H1 (cell line): ENCODE data around the gene CTNNA3. TPM values are rescaled to one million over a fixed set of nuclear protein-coding genes. Genes with fewer than 3 reads are reported as not detected.

Experiments
- CTCF ChIA-PET: fragments of 300-600 bp; sonication (Branson Sonifier 250); formaldehyde crosslinking; loops from one replicate; lab custom pipeline; 2021; ENCODE audit not compliant: partially characterized antibody; lab: Charles Lee
- POLR2A ChIA-PET: fragments of 300-600 bp; sonication (Branson Sonifier 250); formaldehyde crosslinking; loops from one replicate; lab custom pipeline; 2021; ENCODE audit warnings: inconsistent platforms; ENCODE audit not compliant: partially characterized antibody; lab: Charles Lee
- DNase-seq, 2 experiments: peaks; one replicate each; pipeline versions ENCODE4 v3.0.0 to v3.0.0-alpha.2; 2010 to 2022; ENCODE audit warnings: low spot score in 2 of 2, low read depth in 1 of 2, mixed read lengths in 1 of 2
- FAIRE-seq: peaks from 2 replicates; lab custom pipeline; 2011; peaks lifted over from hg19 to GRCh38; lab: Jason Lieb, UNC
- H2AFZ ChIP-seq: 2 replicates; pipeline ENCODE4 v1.8.1; 2012; ENCODE audit warnings: low read length, inconsistent platforms
- H2AK5ac ChIP-seq: 2 replicates; pipeline ENCODE4 v1.6.1; 2013; ENCODE audit warnings: low read depth, low read length
- H2BK120ac ChIP-seq: replicated peaks from 2 replicates; pipeline ENCODE3; 2013; ENCODE audit warnings: low read depth, low read length, inconsistent platforms
- H2BK12ac ChIP-seq: 2 replicates; pipeline ENCODE4 v1.6.1; 2013; ENCODE audit warnings: low read depth, low read length
- H2BK15ac ChIP-seq: 2 replicates; pipeline ENCODE4 v1.6.1; 2013; ENCODE audit warnings: low read length
- H2BK20ac ChIP-seq: 2 replicates; pipeline ENCODE4 v1.6.1; 2013; ENCODE audit warnings: low read length
- H2BK5ac ChIP-seq: 2 replicates; pipeline ENCODE4 v1.6.1; 2013; ENCODE audit warnings: low read depth, low read length
- H3K14ac ChIP-seq: 2 replicates; pipeline ENCODE4 v1.6.1; 2013; ENCODE audit warnings: inconsistent platforms; ENCODE audit not compliant: insufficient read length
- H3K18ac ChIP-seq: 2 replicates; pipeline ENCODE4 v1.6.1; 2013; ENCODE audit warnings: low read length; ENCODE audit errors: extremely low read depth
- H3K23ac ChIP-seq: 2 replicates; pipeline ENCODE4 v1.6.1; 2013; ENCODE audit warnings: inconsistent platforms; ENCODE audit not compliant: insufficient read length
- H3K23me2 ChIP-seq: 2 replicates; pipeline ENCODE4 v1.6.1; 2013; ENCODE audit warnings: low read depth, low read length
- H3K27ac ChIP-seq: 2 replicates; pipeline ENCODE4 v1.6.1; 2011; ENCODE audit warnings: low read depth, low read length, inconsistent platforms
- H3K27me3 ChIP-seq, 4 experiments: replicated peaks in 1 of 4; 1 replicate in 1 of 4; 2 replicates in 3 of 4; pipeline versions ENCODE4 v1.6.1 to v1.8.1; 2011 to 2013; ENCODE audit warnings: low read length in 3 of 4, mild to moderate bottlenecking in 3 of 4, inconsistent platforms in 2 of 4, mixed read lengths in 2 of 4, moderate library complexity in 1 of 4; ENCODE audit not compliant: control insufficient read depth in 3 of 4, insufficient read depth in 3 of 4; ENCODE audit errors: extremely low read depth in 1 of 4
- H3K36me3 ChIP-seq, 4 experiments: 2 replicates each; pipeline versions ENCODE4 v1.6.1 to v1.8.1; 2011 to 2013; ENCODE audit warnings: mild to moderate bottlenecking in 4 of 4, low read length in 3 of 4, moderate library complexity in 2 of 4, control low read depth in 1 of 4, inconsistent platforms in 1 of 4; ENCODE audit not compliant: insufficient read depth in 4 of 4, control insufficient read depth in 2 of 4
- H3K4ac ChIP-seq: replicated peaks from 2 replicates; pipeline ENCODE3; 2013; ENCODE audit warnings: low read length, low read depth, mixed read lengths, inconsistent platforms; ENCODE audit not compliant: insufficient read length
- H3K4me1 ChIP-seq, 4 experiments: replicated peaks in 1 of 4; 1 replicate in 1 of 4; 2 replicates in 3 of 4; pipeline versions ENCODE4 v1.6.1 to v1.8.1; 2011 to 2013; ENCODE audit warnings: low read length in 3 of 4, inconsistent platforms in 2 of 4, mixed read lengths in 1 of 4; ENCODE audit not compliant: insufficient read depth in 4 of 4, control insufficient read depth in 3 of 4
- H3K4me2 ChIP-seq, 2 experiments: 2 replicates each; pipeline versions ENCODE4 v1.6.1 to v1.8.1; 2011 to 2013; ENCODE audit warnings: low read depth in 2 of 2, low read length in 2 of 2, control low read depth in 1 of 2, inconsistent platforms in 1 of 2, mild to moderate bottlenecking in 1 of 2; ENCODE audit not compliant: insufficient read depth in 1 of 2
- H3K4me3 ChIP-seq, 4 experiments: fragments of 200-600, 300-600 bp in 1 of 4; sonication (generic), shearing (Covaris generic), sonication (Bioruptor Twin) in 1 of 4; 2 replicates each; pipeline versions ENCODE4 v1.5.1 to v1.8.1; 2011 to 2016; ENCODE audit warnings: low read length in 4 of 4, low read depth in 3 of 4, control low read depth in 2 of 4, inconsistent platforms in 2 of 4, mild to moderate bottlenecking in 2 of 4, mixed read lengths in 1 of 4, moderate library complexity in 1 of 4; ENCODE audit not compliant: insufficient read depth in 2 of 4; ENCODE audit errors: extremely low read depth in 1 of 4
- H3K56ac ChIP-seq: replicated peaks from 2 replicates; pipeline ENCODE3; 2013; ENCODE audit warnings: low read depth, mild to moderate bottlenecking, mixed read lengths, low read length, inconsistent platforms; ENCODE audit not compliant: insufficient read length
- H3K79me1 ChIP-seq: 2 replicates; pipeline ENCODE4 v1.6.1; 2013; ENCODE audit warnings: low read depth, low read length, control low read depth
- H3K79me2 ChIP-seq, 2 experiments: 2 replicates each; pipeline versions ENCODE4 v1.6.1 to v1.8.1; 2012 to 2013; ENCODE audit warnings: low read length in 2 of 2, mild to moderate bottlenecking in 2 of 2, inconsistent platforms in 1 of 2; ENCODE audit not compliant: insufficient read depth in 2 of 2, control insufficient read depth in 1 of 2
- H3K9ac ChIP-seq, 4 experiments: replicated peaks in 1 of 4; 1 replicate in 1 of 4; 2 replicates in 3 of 4; pipeline versions ENCODE4 v1.6.1 to v1.8.1; 2011 to 2013; ENCODE audit warnings: low read depth in 3 of 4, low read length in 3 of 4, control low read depth in 2 of 4, mild to moderate bottlenecking in 2 of 4, moderate library complexity in 2 of 4, inconsistent platforms in 1 of 4; ENCODE audit errors: extremely low read depth in 1 of 4
- H3K9me3 ChIP-seq, 2 experiments: 2 replicates each; pipeline versions ENCODE4 v1.6.1 to v1.8.1; 2012 to 2013; ENCODE audit warnings: mild to moderate bottlenecking in 2 of 2, moderate library complexity in 2 of 2, control low read depth in 1 of 2, inconsistent platforms in 1 of 2, low read depth in 1 of 2, low read length in 1 of 2, mixed read lengths in 1 of 2; ENCODE audit not compliant: insufficient read depth in 2 of 2
- H4K20me1 ChIP-seq, 2 experiments: replicated peaks in 1 of 2; 2 replicates each; pipeline versions ENCODE3 to v1.8.1; 2011 to 2013; ENCODE audit warnings: inconsistent platforms in 2 of 2, low read length in 2 of 2, mild to moderate bottlenecking in 1 of 2; ENCODE audit not compliant: insufficient read depth in 2 of 2, control insufficient read depth in 1 of 2
- H4K5ac ChIP-seq: 2 replicates; pipeline ENCODE4 v1.6.1; 2013; ENCODE audit warnings: low read length, low read depth, mixed read lengths, inconsistent platforms; ENCODE audit not compliant: insufficient read length
- H4K8ac ChIP-seq: 2 replicates; pipeline ENCODE4 v1.8.0; 2013; ENCODE audit warnings: mild to moderate bottlenecking, moderate library complexity, low read length, inconsistent platforms; ENCODE audit not compliant: insufficient read depth; ENCODE audit errors: extremely low read depth
- H4K91ac ChIP-seq: replicated peaks from 2 replicates; pipeline ENCODE3; 2013; ENCODE audit warnings: low read length, mixed read lengths, inconsistent platforms; ENCODE audit not compliant: insufficient read length
- CHD2 ChIP-seq: IDR thresholded peaks from 2 replicates; pipeline ENCODE4 v1.6.1; 2012; ENCODE audit warnings: low read length, improper control_type of control experiment
- KDM5A ChIP-seq: fragments of 200-600 bp; IDR thresholded peaks from 2 replicates; pipeline ENCODE4 v1.7.1; 2012; ENCODE audit warnings: mild to moderate bottlenecking, low read length, inconsistent platforms, mixed read lengths
- NANOG ChIP-seq: IDR thresholded peaks from 2 replicates; pipeline ENCODE4 v1.6.1; 2011; ENCODE audit warnings: low read length, low read depth, mild to moderate bottlenecking, inconsistent platforms; ENCODE audit not compliant: insufficient read depth, poor library complexity, severe bottlenecking
- POLR2A ChIP-seq, 2 experiments: IDR thresholded peaks; 1 replicate in 1 of 2; 2 replicates in 1 of 2; pipeline ENCODE4 v1.6.1; 2011; ENCODE audit warnings: low read depth in 2 of 2, low read length in 2 of 2, mild to moderate bottlenecking in 2 of 2; ENCODE audit errors: control extremely low read depth in 1 of 2
- SP1 ChIP-seq: IDR thresholded peaks from 2 replicates; pipeline ENCODE4 v1.6.1; 2011; ENCODE audit warnings: low read depth, low read length
- TAF7 ChIP-seq: optimal IDR thresholded peaks from 2 replicates; pipeline ENCODE3; 2011; ENCODE audit warnings: low read depth, mild to moderate bottlenecking, inconsistent platforms, low read length, moderate library complexity, borderline replicate concordance
- TBP ChIP-seq: IDR thresholded peaks from 2 replicates; pipeline ENCODE4 v1.6.1; 2011; ENCODE audit warnings: low read depth, low read length, improper control_type of control experiment
- USF2 ChIP-seq: IDR thresholded peaks from 2 replicates; pipeline ENCODE4 v1.6.1; 2011; ENCODE audit warnings: low read length, improper control_type of control experiment
- ZNF274 ChIP-seq: IDR thresholded peaks from 2 replicates; pipeline ENCODE4 v1.7.0; 2012; ENCODE audit warnings: low read length, borderline replicate concordance; ENCODE audit errors: extremely low read depth
- WGBS, 2 experiments: shearing (Covaris generic) in 1 of 2; methylation state at CpG; one replicate each; pipeline versions ENCODE4 v1.1.6 to v1.1.7; 2013 to 2015; ENCODE audit warnings: low lambda C conversion rate in 2 of 2, mixed read lengths in 2 of 2, inconsistent platforms in 1 of 2, low coverage in 1 of 2, missing lambda C conversion rate in 1 of 2; ENCODE audit not compliant: insufficient replicate concordance in 2 of 2, insufficient coverage in 1 of 2, insufficient read length in 1 of 2; ENCODE audit errors: extremely low coverage in 1 of 2, missing lambda C conversion rate in 1 of 2; 5-methylcytosine and 5-hydroxymethylcytosine counted together
- polyA plus RNA-seq, 7 experiments: library from polyadenylated mRNA; depleted of rRNA in 3 of 7; stranded (reverse) in 5 of 7; unstranded in 2 of 7; fragments of >200 nt in 5 of 7; fragments of 200-250 nt in 2 of 7; gene quantifications; 1 replicate in 5 of 7; 2 replicates in 1 of 7; 4 replicates in 1 of 7; pipeline versions ENCODE4 v1.2.1 to v1.2.3, GENCODE V29; 2011 to 2013; ENCODE audit warnings: missing spikeins in 2 of 7, mixed read lengths in 2 of 7
- total RNA-seq: library from RNA; stranded (reverse); fragmentation: NEBNext Ultra II Directional; extraction: Animal tissue kit (Norgen Biotek cat#: 25700); gene quantifications from 2 replicates; pipeline ENCODE4 v1.2.1, GENCODE V29; 2021

The CTNNA3 gene
- total and polyA plus RNA-seq, 2 of the 8 experiments (the other 6 are each of a cell fraction or from before 2014, with no cell fraction given) = 1.3 to 1.5 TPM

GRCh38 chr10:66723608-66724400 is 972.2 kb downstream of the CTNNA3 start:
- no peak overlapping the region for H4K91ac ChIP-seq
- no peak overlapping the region for H3K27ac ChIP-seq
- H4K8ac ChIP-seq = no peak overlapping the region
- POLR2A ChIA-PET = no interaction called here
- WGBS, 2 experiments = 98% methylated on average over 2 of the region's 2 CpGs; no CpG with 5 or more reads in 1 of the 2 experiments
- no peak overlapping the region for H2BK15ac ChIP-seq
- H2AK5ac ChIP-seq = no peak overlapping the region
- FAIRE-seq (no peak), DNase-seq (no peak)
- H2BK5ac ChIP-seq = no peak overlapping the region
- H3K79me1 ChIP-seq = no peaks in the 10 kb centered on the region
- no peak overlapping the region for H3K4me2 ChIP-seq
- H3K4me3 ChIP-seq = no peak overlapping the region
- no peak overlapping the region for H2AFZ ChIP-seq
- H3K18ac ChIP-seq = no peak overlapping the region
- H3K56ac ChIP-seq = no peak overlapping the region
- TF ChIP-seq SP1 (no peak), USF2 (no peak), POLR2A (IDR thresholded peaks at IDR 0.05; ENCODE audit: control extremely low read depth in 1 of 2, low read depth in 2 of 2, low read length in 2 of 2) (no peak), TBP (no peak), ZNF274 (no peak), TAF7 (no peak), KDM5A (no peak), CHD2 (no peak), NANOG (no peak)
- H3K4ac ChIP-seq = no peak overlapping the region
- H3K9me3 ChIP-seq = no peaks in the 10 kb centered on the region
- no peak overlapping the region for H2BK20ac ChIP-seq
- H3K27me3 ChIP-seq = no peaks in the 10 kb centered on the region
- H3K36me3 ChIP-seq = no peaks in the 10 kb centered on the region
- no peak overlapping the region for H4K5ac ChIP-seq
- no peak overlapping the region for H2BK12ac ChIP-seq
- no peak overlapping the region for H3K23ac ChIP-seq
- H2BK120ac ChIP-seq = no peak overlapping the region
- H3K4me1 ChIP-seq = no peaks in the 10 kb centered on the region
- no peaks in the 10 kb centered on the region for H4K20me1 ChIP-seq
- CTCF ChIA-PET = interaction anchor here (0.6 to 1.1 kb wide), 2 partner anchors 19 to 235 kb away, joined by 3 read pairs; no protein-coding TSS in a partner anchor
- no peak overlapping the region for H3K14ac ChIP-seq
- H3K79me2 ChIP-seq = no peaks in the 10 kb centered on the region
- H3K9ac ChIP-seq = no peak overlapping the region
- H3K23me2 ChIP-seq = no peaks in the 10 kb centered on the region
